ENCODE data around the gene CD82. TPM values are rescaled to one million over a fixed set of nuclear protein-coding genes. Genes with fewer than 3 reads are reported as not detected.

The CD82 gene
- total RNA-seq, 1 experiment from 2014 or later, result 26.1 TPM

- H3K27me3 ChIP-seq (ENCODE audit: control insufficient read depth, insufficient read depth, low read length), result peaks cover 13% of the 10 kb centered on the region
- no TSS peak for BruUV-seq (replicated peaks)
- DNase-seq (ENCODE audit: low read depth, low spot score) (no peak), ATAC-seq (no peak)
- in situ Hi-C loops (cut with HindIII; ENCODE audit: low pct_unique_long_range_greater_than_20kb, low sequenced_read_pairs) (no loop called here), intact Hi-C loops (cut with micrococcal nuclease; ENCODE audit: unreplicated experiment) (no loop called here)
- H3K4me3 ChIP-seq (ENCODE audit: low read depth in 2 of 2, low read length in 2 of 2), result no peak overlapping the region
- H3K27ac ChIP-seq (ENCODE audit: low read length), result no peak overlapping the region
- TF ChIP-seq TCF7L2 (IDR thresholded peaks at IDR 0.05; ENCODE audit: low read depth, low read length) (no peak), SIN3A (IDR thresholded peaks at IDR 0.05; ENCODE audit: borderline replicate concordance, insufficient read depth, low read depth, low read length) (no peak), REST (IDR thresholded peaks at IDR 0.05; ENCODE audit: insufficient read depth in 1 of 2, low read depth in 2 of 2, low read length in 1 of 2) (no peak), CTCF (IDR thresholded peaks at IDR 0.05) (no peak), POLR2AphosphoS5 (IDR thresholded peaks at IDR 0.05; ENCODE audit: low read depth, low read length) (no peak)
- H3K9me3 ChIP-seq (ENCODE audit: control insufficient read depth, insufficient read depth, low read depth, low read length), result no peaks in the 10 kb centered on the region
- H3K36me3 ChIP-seq (ENCODE audit: control insufficient read depth, insufficient read depth, low read length), result no peaks in the 10 kb centered on the region
- peaks cover 4% of the 10 kb centered on the region; the same call in 1 of the 2 replicates for H3K4me1 ChIP-seq (ENCODE audit: control insufficient read depth, insufficient read depth, low read length)
- ChIA-PET CTCF (no interaction called here), POLR2A (no interaction called here)
These were observed 72.0 kb downstream of the CD82 start for GRCh38 chr11:44637487-44637886.

GRCh38 chr11:44638032-44638431 is 72.6 kb downstream of the CD82 start:
- CTCF ChIA-PET, result no interaction called here
- intact Hi-C loops (cut with micrococcal nuclease; ENCODE audit: unreplicated experiment), result no loop called here
- POLR2A ChIA-PET, result no interaction called here
- Histone ChIP-seq H3K27me3 (ENCODE audit: control insufficient read depth, insufficient read depth, low read length) (peaks cover 13% of the 10 kb centered on the region), H3K4me1 (ENCODE audit: control insufficient read depth, insufficient read depth, low read length) (peaks cover 4% of the 10 kb centered on the region; the same call in 1 of the 2 replicates), H3K36me3 (ENCODE audit: control insufficient read depth, insufficient read depth, low read length) (no peaks in the 10 kb centered on the region), H3K9me3 (ENCODE audit: control insufficient read depth, insufficient read depth, low read depth, low read length) (peaks cover 4% of the 10 kb centered on the region; the same call in 1 of the 2 replicates), H3K4me3 (ENCODE audit: low read depth in 2 of 2, low read length in 2 of 2) (no peak overlapping the region), H3K27ac (ENCODE audit: low read length) (no peak overlapping the region)
- ATAC-seq, result no peak
- TF ChIP-seq TCF7L2 (IDR thresholded peaks at IDR 0.05; ENCODE audit: low read depth, low read length), result no peak
- no TSS peak for BruUV-seq (replicated peaks)
- in situ Hi-C loops (cut with HindIII; ENCODE audit: low pct_unique_long_range_greater_than_20kb, low sequenced_read_pairs), result no loop called here
- DNase-seq (ENCODE audit: low read depth, low spot score), result no peak

- intact Hi-C loops (cut with micrococcal nuclease; ENCODE audit: unreplicated experiment), result no loop called here
- no TSS peak for BruUV-seq (replicated peaks)
- POLR2A ChIA-PET, result no interaction called here
These were observed 77.8 kb downstream of the CD82 start for GRCh38 chr11:44643217-44643616.

More at GRCh38 chr11:44643217-44643616, 77.8 kb downstream of the CD82 start:
- ATAC-seq (no peak), DNase-seq (ENCODE audit: low read depth, low spot score) (no peak)
- Histone ChIP-seq H3K4me1 (ENCODE audit: control insufficient read depth, insufficient read depth, low read length) (no peaks in the 10 kb centered on the region), H3K36me3 (ENCODE audit: control insufficient read depth, insufficient read depth, low read length) (no peaks in the 10 kb centered on the region), H3K27me3 (ENCODE audit: control insufficient read depth, insufficient read depth, low read length) (peaks cover 17% of the 10 kb centered on the region), H3K27ac (ENCODE audit: low read length) (no peak overlapping the region), H3K9me3 (ENCODE audit: control insufficient read depth, insufficient read depth, low read depth, low read length) (peaks cover 4% of the 10 kb centered on the region; the same call in 1 of the 2 replicates), H3K4me3 (ENCODE audit: low read depth in 2 of 2, low read length in 2 of 2) (no peak overlapping the region)
- TF ChIP-seq SIN3A (IDR thresholded peaks at IDR 0.05; ENCODE audit: borderline replicate concordance, insufficient read depth, low read depth, low read length) (no peak), TCF7L2 (IDR thresholded peaks at IDR 0.05; ENCODE audit: low read depth, low read length) (no peak), POLR2AphosphoS5 (IDR thresholded peaks at IDR 0.05; ENCODE audit: low read depth, low read length) (no peak), REST (IDR thresholded peaks at IDR 0.05; ENCODE audit: insufficient read depth in 1 of 2, low read depth in 2 of 2, low read length in 1 of 2) (no peak), CTCF (IDR thresholded peaks at IDR 0.05) (no peak)
- CTCF ChIA-PET, result no interaction called here
- in situ Hi-C loops (cut with HindIII; ENCODE audit: low pct_unique_long_range_greater_than_20kb, low sequenced_read_pairs), result no loop called here
